GM12874 (cell line): ENCODE data around the gene RTBDN.

Experiments used
- CTCF ChIP-seq: IDR thresholded peaks from 2 replicates; pipeline ENCODE4 v1.5.1; 2011; ENCODE audit warnings: low read depth, mild to moderate bottlenecking, control low read depth, low read length, moderate library complexity; ENCODE audit not compliant: insufficient read depth

The RTBDN gene

GRCh38 chr19:12791345-12792050 lies 42.9 kb downstream of the RTBDN start, which contains the start of gene JUNB:
Gene JUNB, plus strand, starts transcription at chr19:12791486. Its CDS starts 286 bp downstream, at chr19:12791772.
- no peak for TF ChIP-seq CTCF

GRCh38 chr19:12790628-12791344 lies 43.6 kb downstream of the RTBDN start:
- TF ChIP-seq CTCF: no peak

GRCh38 chr19:12789904-12790619 lies 44.3 kb downstream of the RTBDN start:
- TF ChIP-seq CTCF: no peak

GRCh38 chr19:12789098-12789903 lies 45.1 kb downstream of the RTBDN start:
- no peak for TF ChIP-seq CTCF

- TF ChIP-seq CTCF: 0 out of 2 replicates have a peak, but pooled peaks have one; percentile 12
These were observed 45.7 kb downstream of the RTBDN start for GRCh38 chr19:12788682-12789097.

GRCh38 chr19:12788042-12788681 lies 46.2 kb downstream of the RTBDN start:
- no peak for TF ChIP-seq CTCF
